SU-DHL-6 (cell line): ENCODE results near the gene TMEM190.
A peak's percentile ranks its signal among the peaks of the same experiment; 100 is the strongest.

ENCODE experiments used
- H2AFZ ChIP-seq: fragments of 200-600 bp; sonication (generic); 2 replicates; pipeline ENCODE4 v1.6.1; 2014; ENCODE audit warnings: low read depth, mild to moderate bottlenecking, moderate library complexity, mixed read lengths, antibody characterized with exemption, low read length; ENCODE audit not compliant: severe bottlenecking
- H3F3A ChIP-seq: fragments of 200-600 bp; shearing (Covaris generic); 2 replicates; pipeline ENCODE4 v1.6.0; 2016; ENCODE audit warnings: antibody characterized with exemption, mild to moderate bottlenecking; ENCODE audit not compliant: insufficient read depth
- H3K27ac ChIP-seq: fragments of 200-600 bp; sonication (generic); 2 replicates; pipeline ENCODE4 v1.5.1; 2016; ENCODE audit warnings: low read depth, mild to moderate bottlenecking, low read length, moderate library complexity, mixed read lengths
- H3K27me3 ChIP-seq: fragments of 200-600 bp; sonication (generic), shearing (Covaris generic); 2 replicates; pipeline ENCODE4 v1.6.0; 2014; ENCODE audit warnings: mild to moderate bottlenecking, low read length
- H3K36me3 ChIP-seq: fragments of 200-600 bp; sonication (generic); 2 replicates; pipeline ENCODE4 v1.6.1; 2014; ENCODE audit warnings: mild to moderate bottlenecking, low read length, mixed read lengths
- H3K4me2 ChIP-seq: fragments of 300-600, 200-600 bp; shearing (Covaris generic), sonication (generic); 2 replicates; pipeline ENCODE4 v1.6.0; 2014; ENCODE audit warnings: low read length, low read depth, mild to moderate bottlenecking; ENCODE audit not compliant: poor library complexity, severe bottlenecking
- H3K4me3 ChIP-seq: fragments of 200-600 bp; sonication (generic); 2 replicates; pipeline ENCODE4 v1.5.1; 2014; ENCODE audit warnings: antibody characterized with exemption, low read length, mild to moderate bottlenecking, mixed read lengths; ENCODE audit not compliant: insufficient read depth, poor library complexity, severe bottlenecking
- H3K79me2 ChIP-seq: fragments of 200-600 bp; sonication (generic); 2 replicates; pipeline ENCODE4 v1.6.1; 2014; ENCODE audit warnings: mild to moderate bottlenecking, low read length, moderate library complexity; ENCODE audit not compliant: insufficient read depth
- H3K9ac ChIP-seq: fragments of 200-600 bp; sonication (generic); 2 replicates; pipeline ENCODE4 v1.7.0; 2014; ENCODE audit warnings: mild to moderate bottlenecking, low read length
- H3K9me2 ChIP-seq: fragments of 200-600 bp; sonication (generic); replicated peaks from 2 replicates; pipeline ENCODE4 v1.6.1; 2014; ENCODE audit warnings: low read length; ENCODE audit not compliant: insufficient read depth
- H3K9me3 ChIP-seq: fragments of 200-600 bp; sonication (generic); 2 replicates; pipeline ENCODE4 v1.6.1; 2014; ENCODE audit warnings: low read length, mixed read lengths; ENCODE audit not compliant: insufficient read depth
- H4K20me1 ChIP-seq: fragments of 200-600 bp; sonication (generic); 2 replicates; pipeline ENCODE4 v1.6.1; 2014; ENCODE audit warnings: low read depth, mild to moderate bottlenecking, antibody characterized with exemption, low read length, moderate library complexity, mixed read lengths
- EZH2phosphoT487 ChIP-seq: fragments of 200-600 bp; sonication (generic), shearing (Covaris generic); conservative IDR thresholded peaks from 2 replicates; pipeline ENCODE4 v1.6.1; 2018; ENCODE audit warnings: mild to moderate bottlenecking, antibody characterized with exemption, low read length, moderate library complexity, mixed read lengths
- TF ChIP-seq, protein P1 (sequence below): fragments of 200-600 bp; sonication (generic); IDR thresholded peaks from one replicate; pipeline ENCODE4 v1.5.1; 2017; ENCODE audit warnings: antibody characterized with exemption, mild to moderate bottlenecking, low read length, moderate library complexity; ENCODE audit not compliant: insufficient read depth, poor library complexity, severe bottlenecking

Gene TMEM190

GRCh38 chr19:55353356-55353802 lies 23.2 kb upstream of the TMEM190 start:
- H4K20me1 ChIP-seq: no peaks in the 10 kb centered on the region
- no peak overlapping the region for H3K27ac ChIP-seq
- TF ChIP-seq, protein P1, sequence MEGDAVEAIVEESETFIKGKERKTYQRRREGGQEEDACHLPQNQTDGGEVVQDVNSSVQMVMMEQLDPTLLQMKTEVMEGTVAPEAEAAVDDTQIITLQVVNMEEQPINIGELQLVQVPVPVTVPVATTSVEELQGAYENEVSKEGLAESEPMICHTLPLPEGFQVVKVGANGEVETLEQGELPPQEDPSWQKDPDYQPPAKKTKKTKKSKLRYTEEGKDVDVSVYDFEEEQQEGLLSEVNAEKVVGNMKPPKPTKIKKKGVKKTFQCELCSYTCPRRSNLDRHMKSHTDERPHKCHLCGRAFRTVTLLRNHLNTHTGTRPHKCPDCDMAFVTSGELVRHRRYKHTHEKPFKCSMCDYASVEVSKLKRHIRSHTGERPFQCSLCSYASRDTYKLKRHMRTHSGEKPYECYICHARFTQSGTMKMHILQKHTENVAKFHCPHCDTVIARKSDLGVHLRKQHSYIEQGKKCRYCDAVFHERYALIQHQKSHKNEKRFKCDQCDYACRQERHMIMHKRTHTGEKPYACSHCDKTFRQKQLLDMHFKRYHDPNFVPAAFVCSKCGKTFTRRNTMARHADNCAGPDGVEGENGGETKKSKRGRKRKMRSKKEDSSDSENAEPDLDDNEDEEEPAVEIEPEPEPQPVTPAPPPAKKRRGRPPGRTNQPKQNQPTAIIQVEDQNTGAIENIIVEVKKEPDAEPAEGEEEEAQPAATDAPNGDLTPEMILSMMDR: no peak
- H3K4me2 ChIP-seq: peak overlapping the region; percentile 39
- no peaks in the 10 kb centered on the region for H3K9me2 ChIP-seq
- no peak overlapping the region for H2AFZ ChIP-seq
- no peaks in the 10 kb centered on the region for H3K9me3 ChIP-seq
- H3F3A ChIP-seq: no peaks in the 10 kb centered on the region
- no peaks in the 10 kb centered on the region for H3K79me2 ChIP-seq
- 0 out of 2 replicates have a peak overlapping the region, but pooled peaks have one; percentile 4 for H3K9ac ChIP-seq
- H3K4me3 ChIP-seq: peak overlapping the region; percentile 7
- H3K27me3 ChIP-seq: no peaks in the 10 kb centered on the region
- H3K36me3 ChIP-seq: no peaks in the 10 kb centered on the region

GRCh38 chr19:55353803-55354697 lies 22.6 kb upstream of the TMEM190 start:
- H3K9me2 ChIP-seq: no peaks in the 10 kb centered on the region
- H3K4me2 ChIP-seq: peak overlapping the region; percentile 39
- H4K20me1 ChIP-seq: no peaks in the 10 kb centered on the region
- no peak for TF ChIP-seq EZH2phosphoT487
- TF ChIP-seq, protein P1: no peak
- H3K9me3 ChIP-seq: no peaks in the 10 kb centered on the region
- H3K9ac ChIP-seq: 0 out of 2 replicates have a peak overlapping the region, but pooled peaks have one; percentile 4
- no peaks in the 10 kb centered on the region for H3F3A ChIP-seq
- H3K27ac ChIP-seq: no peak overlapping the region
- no peak overlapping the region for H2AFZ ChIP-seq
- H3K36me3 ChIP-seq: no peaks in the 10 kb centered on the region
- no peaks in the 10 kb centered on the region for H3K27me3 ChIP-seq
- peak overlapping the region; percentile 7 for H3K4me3 ChIP-seq
- no peaks in the 10 kb centered on the region for H3K79me2 ChIP-seq

GRCh38 chr19:55354698-55355212 lies 21.9 kb upstream of the TMEM190 start, which contains the start of gene COX6B2:
TSS of gene COX6B2 (minus strand) at chr19:55354719. CDS start at chr19:55354521, 198 bp downstream.
- Histone ChIP-seq H3F3A (no peaks in the 10 kb centered on the region), H3K9me3 (no peaks in the 10 kb centered on the region), H3K36me3 (no peaks in the 10 kb centered on the region), H3K9me2 (no peaks in the 10 kb centered on the region), H3K4me3 (peak within 1 kb of the TSS; percentile 7), H4K20me1 (no peaks in the 10 kb centered on the region), H2AFZ (no peak within 1 kb of the TSS), H3K9ac (0 out of 2 replicates have a peak within 1 kb of the TSS, but pooled peaks have one; percentile 4), H3K27ac (no peak within 1 kb of the TSS), H3K27me3 (no peaks in the 10 kb centered on the region), H3K79me2 (no peaks in the 10 kb centered on the region), H3K4me2 (peak within 1 kb of the TSS; percentile 39)
- TF ChIP-seq, protein P1: no peak
- TF ChIP-seq EZH2phosphoT487: no peak
